Omental fat pad (tissue), 4 donors: ENCODE results near the gene MGMT. TPM values are rescaled to one million over a fixed set of nuclear protein-coding genes. Genes with fewer than 3 reads are reported as not detected.

ENCODE experiments used
- ATAC-seq: fragments of 150-250 bp; one replicate; pipeline ENCODE4 v1.9.1; 2016; ENCODE audit warnings: mild to moderate bottlenecking, moderate library complexity; ENCODE audit not compliant: low FRiP score
- DNase-seq: peaks from one replicate; pipeline ENCODE4 v3.0.0-alpha.2; 2019; ENCODE audit warnings: low spot score
- CTCF ChIP-seq, 3 donors: fragments of 450-650 bp; IDR thresholded peaks; one replicate each; pipeline ENCODE4 v1.5.1; 2016 to 2017; ENCODE audit warnings: antibody characterized with exemption in 3 of 3, mild to moderate bottlenecking in 3 of 3, moderate library complexity in 2 of 3
- total RNA-seq, 4 donors: library from RNA; depleted of rRNA; stranded (reverse); fragments of >200 nt; gene quantifications; one replicate each; pipeline ENCODE4 v1.1.0, GENCODE V29; 2016

Gene MGMT
- total RNA-seq, 4 donors from 2014 or later = 27.3 to 56.6 (median 35.4) TPM

GRCh38 chr10:129730993-129731325, 263.9 kb downstream of the MGMT start:
- TF ChIP-seq CTCF (IDR thresholded peaks at IDR 0.05) = no peak
- no peak for DNase-seq
- ATAC-seq = no peak

- DNase-seq (no peak), ATAC-seq (no peak)
- no peak for TF ChIP-seq CTCF (IDR thresholded peaks at IDR 0.05)
These were observed 273.7 kb downstream of the MGMT start for GRCh38 chr10:129740532-129741279.

- DNase-seq (no peak), ATAC-seq (no peak)
- TF ChIP-seq CTCF (IDR thresholded peaks at IDR 0.05) = no peak
These were observed 274.4 kb downstream of the MGMT start for GRCh38 chr10:129741280-129741977.

GRCh38 chr10:129741978-129742741, 275.1 kb downstream of the MGMT start:
- no peak for DNase-seq
- TF ChIP-seq CTCF (IDR thresholded peaks at IDR 0.05) = no peak
- no peak for ATAC-seq

- TF ChIP-seq CTCF (IDR thresholded peaks at IDR 0.05) = no peak
- ATAC-seq (no peak), DNase-seq (no peak)
These were observed 275.9 kb downstream of the MGMT start for GRCh38 chr10:129742742-129743550.

GRCh38 chr10:129743738-129744133, 276.7 kb downstream of the MGMT start:
- DNase-seq (no peak), ATAC-seq (no peak)
- TF ChIP-seq CTCF (IDR thresholded peaks at IDR 0.05) = no peak
